HG03139 (cell line): ENCODE measurements around the gene APOBR.
"Not testable (repeated sequence)": the region's sequence is repeated elsewhere in the genome, so short reads cannot be mapped to it uniquely, and the experiment has no call there.

Experiments
- ATAC-seq: cut with Tn5 transposase; IDR thresholded peaks from one replicate; pipeline ENCODE4 v1.9.1; 2021; ENCODE audit not compliant: unreplicated experiment

APOBR gene

GRCh38 chr16:28498666-28499381 lies 4.4 kb downstream of the APOBR start:
- ATAC-seq: no peak

- no peak for ATAC-seq
Measured at GRCh38 chr16:28499854-28500253, 5.4 kb downstream of the APOBR start.

- ATAC-seq: not testable (repeated sequence)
Measured at GRCh38 chr16:28500476-28501180, 6.2 kb downstream of the APOBR start.

GRCh38 chr16:28501258-28502232 lies 7.1 kb downstream of the APOBR start:
- no peak for ATAC-seq

GRCh38 chr16:28502290-28502689 lies 7.8 kb downstream of the APOBR start:
- ATAC-seq: no peak

GRCh38 chr16:28503470-28504259 lies 9.2 kb downstream of the APOBR start:
- ATAC-seq: no peak

GRCh38 chr16:28504707-28505404 lies 10.4 kb downstream of the APOBR start:
- ATAC-seq: no peak

GRCh38 chr16:28505489-28506137 lies 11.2 kb downstream of the APOBR start:
- ATAC-seq: no peak

GRCh38 chr16:28511031-28511430 lies 16.6 kb downstream of the APOBR start:
- no peak for ATAC-seq

- ATAC-seq: no peak
Measured at GRCh38 chr16:28511801-28512789, 17.7 kb downstream of the APOBR start.

GRCh38 chr16:28513484-28514181 lies 19.2 kb downstream of the APOBR start:
- ATAC-seq: no peak

GRCh38 chr16:28514246-28514645 lies 19.8 kb downstream of the APOBR start:
- no peak for ATAC-seq

GRCh38 chr16:28520672-28521071 lies 26.2 kb downstream of the APOBR start:
- no peak for ATAC-seq

- ATAC-seq: no peak
Measured at GRCh38 chr16:28521436-28521835, 27.0 kb downstream of the APOBR start.

GRCh38 chr16:28522792-28523191 lies 28.3 kb downstream of the APOBR start:
- ATAC-seq: no peak

- no peak for ATAC-seq
Measured at GRCh38 chr16:28524681-28525171, 30.3 kb downstream of the APOBR start.
